Right lobe of liver (tissue), 6 donors: ENCODE results near the gene FAIM2. TPM values are rescaled to one million over a fixed set of nuclear protein-coding genes. Genes with fewer than 3 reads are reported as not detected.

Experiments
- ATAC-seq, 4 donors: fragments of 200-7000 bp; cut with Tn5 transposase; one replicate each; pipeline ENCODE4 v1.9.1; 2020; ENCODE audit warnings: mild to moderate bottlenecking in 4 of 4, moderate library complexity in 4 of 4
- DNase-seq, 3 donors: peaks; one replicate each; pipeline ENCODE4 v3.0.0-alpha.2; 2020
- H3K27ac ChIP-seq, 3 donors: fragments of 200-600 bp; one replicate each; pipeline ENCODE4 v1.8.0; 2022
- H3K27me3 ChIP-seq, 2 donors: fragments of 200-600 bp; one replicate each; pipeline ENCODE4 v1.8.0; 2022
- H3K36me3 ChIP-seq, 4 donors: fragments of 200-600 bp; sonication (generic) in 1 of 4; one replicate each; pipeline versions ENCODE4 v1.5.1 to v1.8.0; 2017 to 2022; ENCODE audit warnings: control low read depth in 1 of 4
- H3K4me1 ChIP-seq, 4 donors: fragments of 200-600 bp; sonication (generic) in 1 of 4; one replicate each; pipeline versions ENCODE4 v1.5.1 to v1.8.0; 2017 to 2022; ENCODE audit warnings: control low read depth in 1 of 4
- H3K4me3 ChIP-seq, 3 donors: fragments of 200-600 bp; one replicate each; pipeline ENCODE4 v1.8.0; 2022
- H3K9me3 ChIP-seq, 4 donors: fragments of 200-600 bp; sonication (generic) in 1 of 4; one replicate each; pipeline versions ENCODE4 v1.5.1 to v1.8.0; 2017 to 2022; ENCODE audit warnings: control low read depth in 1 of 4
- POLR2A ChIP-seq: fragments of 450-650 bp; IDR thresholded peaks from one replicate; pipeline ENCODE4 v1.6.1; 2017; ENCODE audit warnings: antibody characterized with exemption, mild to moderate bottlenecking
- WGBS: methylation state at CpG from one replicate; pipeline ENCODE4 v1.1.6; 2018; ENCODE audit warnings: low coverage, low lambda C conversion rate; ENCODE audit not compliant: insufficient coverage; ENCODE audit errors: missing lambda C conversion rate; 5-methylcytosine and 5-hydroxymethylcytosine counted together
- intact Hi-C, 2 donors: fragments of 100-400 bp; cut with DNase I; formaldehyde crosslinking; loops; one replicate each; pipeline versions ENCODE4 v1.11.2 to v1.14.1; 2022
- total RNA-seq, 6 experiments: library from RNA; depleted of rRNA in 2 of 6; stranded (reverse); fragments of >200 nt in 2 of 6; fragmentation: NEBNext Ultra II Directional in 3 of 6; extraction: Animal tissue kit (Norgen Biotek cat#: 25700) in 3 of 6; gene quantifications; one replicate each; pipeline versions ENCODE4 v1.1.0 to v1.2.4, GENCODE V29; 2016 to 2023
- TF ChIP-seq, protein P1 (sequence below), 4 donors: fragments of 200-600 bp in 3 of 4; fragments of 450-650 bp in 1 of 4; IDR thresholded peaks; one replicate each; pipeline versions ENCODE4 v1.5.1 to v1.8.0; 2016 to 2022; ENCODE audit warnings: antibody characterized with exemption in 4 of 4, mild to moderate bottlenecking in 2 of 4
- donor health status: DM: no; HTN: yes; CAD: no.
- donor health status: DM: no; HTN: no; CAD: no.
- donor health status: DM: no; HTN: no; CAD: no.
- donor health status: DM: no; HTN: yes; CAD: no.
- donor health status: DM: no; HTN: yes; CAD: no.

The FAIM2 gene
- total RNA-seq, 6 experiments from 2014 or later, result 0.16 TPM; not detected in 5

DNA sequence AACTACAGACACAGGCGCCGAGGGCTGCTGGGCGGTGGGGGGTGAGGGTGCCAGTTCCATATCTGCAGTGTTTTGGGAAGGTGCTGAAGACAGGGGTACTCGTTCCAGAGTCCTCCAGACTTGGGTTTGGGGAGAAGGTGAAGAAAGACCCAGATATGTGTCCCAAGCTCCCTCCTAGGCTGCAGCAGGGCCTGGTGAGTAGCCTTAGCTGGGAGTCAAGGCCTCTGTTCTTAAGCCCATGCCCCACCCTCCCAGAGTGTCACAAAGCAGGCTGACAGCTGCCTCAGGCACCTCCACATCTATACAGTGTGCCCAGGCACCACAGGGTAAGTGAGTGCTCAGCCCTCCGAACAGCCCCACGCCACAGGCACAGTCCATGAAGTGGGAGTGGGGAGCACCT is 79.7 kb downstream of the FAIM2 start:
- Histone ChIP-seq H3K36me3 (no peaks in the 10 kb centered on the region), H3K9me3 (no peaks in the 10 kb centered on the region), H3K4me1 (peaks cover 0 to 12% (median 0%) of the 10 kb centered on the region in 4 donors), H3K27me3 (no peaks in the 10 kb centered on the region), H3K27ac (no peak overlapping the region), H3K4me3 (no peak overlapping the region)
- intact Hi-C loops, result loop anchor here in 1 of 2 donors (10.0 kb wide), 1 partner anchor 49 kb away; no protein-coding TSS in a partner anchor
- 100% methylated on average over 3 of the region's 6 CpGs for WGBS
- TF ChIP-seq POLR2A, result no peak
- TF ChIP-seq, protein P1, sequence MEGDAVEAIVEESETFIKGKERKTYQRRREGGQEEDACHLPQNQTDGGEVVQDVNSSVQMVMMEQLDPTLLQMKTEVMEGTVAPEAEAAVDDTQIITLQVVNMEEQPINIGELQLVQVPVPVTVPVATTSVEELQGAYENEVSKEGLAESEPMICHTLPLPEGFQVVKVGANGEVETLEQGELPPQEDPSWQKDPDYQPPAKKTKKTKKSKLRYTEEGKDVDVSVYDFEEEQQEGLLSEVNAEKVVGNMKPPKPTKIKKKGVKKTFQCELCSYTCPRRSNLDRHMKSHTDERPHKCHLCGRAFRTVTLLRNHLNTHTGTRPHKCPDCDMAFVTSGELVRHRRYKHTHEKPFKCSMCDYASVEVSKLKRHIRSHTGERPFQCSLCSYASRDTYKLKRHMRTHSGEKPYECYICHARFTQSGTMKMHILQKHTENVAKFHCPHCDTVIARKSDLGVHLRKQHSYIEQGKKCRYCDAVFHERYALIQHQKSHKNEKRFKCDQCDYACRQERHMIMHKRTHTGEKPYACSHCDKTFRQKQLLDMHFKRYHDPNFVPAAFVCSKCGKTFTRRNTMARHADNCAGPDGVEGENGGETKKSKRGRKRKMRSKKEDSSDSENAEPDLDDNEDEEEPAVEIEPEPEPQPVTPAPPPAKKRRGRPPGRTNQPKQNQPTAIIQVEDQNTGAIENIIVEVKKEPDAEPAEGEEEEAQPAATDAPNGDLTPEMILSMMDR (IDR thresholded peaks at IDR 0.05), result no peak
- DNase-seq, result peak in 1 of 3 donors; percentile 37
- no peak for ATAC-seq

DNA sequence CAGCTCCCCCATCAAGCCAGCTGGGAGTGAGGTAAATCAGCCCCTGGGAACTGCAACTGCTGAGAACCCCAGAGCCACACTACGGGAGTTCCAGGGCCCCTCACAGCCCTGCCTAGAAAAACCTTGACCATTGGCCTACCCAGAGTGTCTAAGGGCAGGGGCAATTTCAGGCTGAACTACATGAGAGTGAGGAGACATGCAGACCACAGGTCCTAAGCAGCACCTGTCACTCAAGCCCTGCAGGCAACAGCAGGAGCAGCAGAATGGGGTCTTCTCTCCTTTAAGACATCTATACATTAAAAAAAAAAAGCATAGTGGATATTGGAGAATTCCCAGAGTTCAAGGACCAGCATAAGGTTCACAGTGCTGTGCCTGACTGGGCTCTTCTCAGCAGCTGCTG is 80.3 kb downstream of the FAIM2 start:
- Histone ChIP-seq H3K4me1 (peaks cover 0 to 9% (median 0%) of the 10 kb centered on the region in 4 donors), H3K27me3 (no peaks in the 10 kb centered on the region), H3K4me3 (no peak overlapping the region), H3K27ac (no peak overlapping the region), H3K9me3 (no peaks in the 10 kb centered on the region), H3K36me3 (no peaks in the 10 kb centered on the region)
- TF ChIP-seq, protein P1 (IDR thresholded peaks at IDR 0.05), result no peak
- TF ChIP-seq POLR2A, result no peak
- DNase-seq (no peak), ATAC-seq (no peak)
- WGBS, result 71% methylated on average over 1 of the region's 1 CpG
- intact Hi-C loops, result loop anchor here in 1 of 2 donors (10.0 kb wide), 1 partner anchor 49 kb away; no protein-coding TSS in a partner anchor

DNA sequence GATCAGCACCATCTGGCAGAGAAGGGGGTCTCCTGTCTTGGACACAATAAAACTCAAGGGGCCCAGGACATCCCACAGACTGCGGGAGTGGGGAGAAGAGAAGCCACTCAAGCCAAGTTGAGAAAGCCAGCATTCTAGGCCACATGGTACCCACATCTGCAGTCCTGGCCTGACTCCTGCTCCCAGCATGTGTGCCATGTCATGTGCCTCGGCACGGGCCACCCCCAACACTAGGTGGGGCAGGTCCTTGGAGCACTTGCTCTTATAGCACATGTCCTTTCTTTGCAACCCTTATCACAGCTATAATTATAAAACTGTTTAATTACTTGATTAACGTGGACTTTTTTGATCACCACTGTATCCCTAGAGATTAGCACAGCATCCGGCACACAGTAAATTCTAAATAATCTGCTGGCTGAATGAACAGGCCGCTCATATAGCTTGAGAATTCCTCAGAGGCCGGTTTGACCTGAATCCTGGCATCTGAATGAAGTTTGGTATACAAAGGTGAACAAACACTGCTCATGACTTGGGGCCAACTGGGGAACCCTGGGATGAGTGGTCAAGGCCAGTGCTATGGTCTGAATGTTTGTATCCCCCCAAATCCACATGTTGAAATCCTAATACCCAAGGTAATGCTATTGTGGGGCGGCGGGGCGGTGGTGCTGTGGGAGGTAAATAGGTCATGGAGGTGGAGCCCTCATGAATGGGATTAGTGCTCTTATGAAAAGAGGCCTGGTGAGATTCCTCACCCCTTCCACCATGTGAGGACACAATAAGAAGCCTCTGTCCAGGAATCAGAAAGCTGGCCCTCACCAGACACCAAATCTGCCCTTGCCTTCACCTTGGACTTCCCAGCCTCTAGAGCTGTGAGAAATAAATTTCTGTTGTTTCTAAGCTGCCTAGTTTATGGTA is 82.1 kb downstream of the FAIM2 start:
- no peak overlapping the region for H3K4me3 ChIP-seq
- H3K4me1 ChIP-seq, result peaks cover 0 to 3% (median 0%) of the 10 kb centered on the region in 4 donors
- intact Hi-C loops, result loop anchor here in 1 of 2 donors (10.0 kb wide), 1 partner anchor 47 kb away; no protein-coding TSS in a partner anchor
- no peaks in the 10 kb centered on the region for H3K27me3 ChIP-seq
- no peaks in the 10 kb centered on the region for H3K9me3 ChIP-seq
- WGBS, result 80% methylated on average over 6 of the region's 10 CpGs
- TF ChIP-seq, protein P1 (IDR thresholded peaks at IDR 0.05), result no peak
- no peak for TF ChIP-seq POLR2A
- no peaks in the 10 kb centered on the region for H3K36me3 ChIP-seq
- no peak for ATAC-seq
- no peak overlapping the region for H3K27ac ChIP-seq
- peak in 1 of 3 donors; percentile 37 for DNase-seq

DNA sequence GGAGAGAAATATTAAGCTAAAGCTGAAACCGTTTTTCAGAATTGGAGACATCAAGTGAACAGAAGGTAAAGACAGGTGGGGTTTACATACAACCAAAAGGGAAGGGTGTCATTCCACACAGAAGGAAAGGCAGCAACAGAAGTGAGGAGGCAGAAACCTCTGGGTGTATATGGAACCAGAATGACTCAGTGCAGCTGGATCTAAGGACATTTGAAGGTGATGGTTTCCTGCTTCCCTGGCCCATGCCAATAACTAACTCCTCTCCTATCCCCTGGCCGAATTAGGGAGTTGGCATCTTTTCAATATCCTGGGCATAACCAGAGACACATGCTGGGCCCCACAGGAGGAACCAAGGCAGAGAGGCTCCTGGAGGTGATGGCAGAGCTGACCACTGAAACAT is 83.9 kb downstream of the FAIM2 start:
- DNase-seq (no peak), ATAC-seq (no peak)
- Histone ChIP-seq H3K9me3 (no peaks in the 10 kb centered on the region), H3K4me3 (no peak overlapping the region), H3K4me1 (no peaks in the 10 kb centered on the region), H3K27ac (no peak overlapping the region), H3K36me3 (no peaks in the 10 kb centered on the region), H3K27me3 (no peaks in the 10 kb centered on the region)
- intact Hi-C loops, result loop anchor here in 1 of 2 donors (10.0 kb wide), 1 partner anchor 45 kb away; no protein-coding TSS in a partner anchor
- 53% methylated on average over 2 of the region's 2 CpGs for WGBS
- no peak for TF ChIP-seq POLR2A
- TF ChIP-seq, protein P1 (IDR thresholded peaks at IDR 0.05), result no peak
